GM21576 (cell line): ENCODE measurements around the gene ITGA1.
A peak's percentile ranks its signal among the peaks of the same experiment; 100 is the strongest.
"Not testable (repeated sequence)": the region's sequence is repeated elsewhere in the genome, so short reads cannot be mapped to it uniquely, and the experiment has no call there.

ENCODE experiments used
- ATAC-seq: cut with Tn5 transposase; IDR thresholded peaks from one replicate; pipeline ENCODE4 v1.9.1; 2021; ENCODE audit warnings: mild to moderate bottlenecking, moderate library complexity; ENCODE audit not compliant: unreplicated experiment

ITGA1 gene

GRCh38 chr5:52947208-52947607 is 159.5 kb downstream of the ITGA1 start:
- ATAC-seq = no peak

DNA sequence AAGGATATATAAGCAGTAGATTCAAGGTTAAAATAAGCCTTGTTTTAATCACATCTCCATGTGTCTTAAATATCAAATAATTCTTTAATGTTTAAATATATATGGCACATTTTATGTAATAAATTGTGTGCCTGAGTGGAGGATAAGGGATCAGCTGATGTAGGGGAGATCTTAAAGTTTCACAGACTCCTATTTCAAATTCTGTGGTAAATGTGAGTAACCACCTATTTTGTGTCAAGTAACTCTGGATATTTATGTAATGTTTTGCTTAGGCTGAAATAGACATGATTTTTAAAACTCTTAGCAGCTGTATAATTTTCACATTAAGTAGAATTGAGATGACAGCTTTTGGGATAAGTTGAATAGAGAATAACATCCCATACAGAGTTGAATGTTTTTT is 160.1 kb downstream of the ITGA1 start:
- no peak for ATAC-seq

GRCh38 chr5:52948418-52949076 is 160.8 kb downstream of the ITGA1 start:
- peak; percentile 100 for ATAC-seq

DNA sequence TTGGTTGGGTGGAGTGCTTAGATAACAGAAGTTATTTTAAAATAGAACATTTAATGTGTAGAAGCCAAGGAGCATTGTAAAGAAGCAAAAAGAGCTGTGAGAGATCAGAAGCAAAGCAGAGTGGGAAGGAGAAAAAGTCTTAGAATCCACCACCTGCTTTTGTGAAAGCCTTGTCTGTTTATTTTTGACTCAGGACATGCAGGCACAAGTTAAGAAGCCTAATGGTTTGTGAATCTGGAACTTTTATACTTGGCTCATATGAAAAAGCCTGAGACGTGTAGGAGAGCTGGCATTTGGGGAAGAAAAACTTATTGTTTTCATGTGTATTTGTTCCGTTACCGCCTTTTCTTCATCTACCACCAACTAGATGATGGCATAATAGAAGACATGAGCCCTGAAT is 163.0 kb downstream of the ITGA1 start:
- no peak for ATAC-seq

- ATAC-seq = no peak
These were observed 164.8 kb downstream of the ITGA1 start for GRCh38 chr5:52952483-52952882.

DNA sequence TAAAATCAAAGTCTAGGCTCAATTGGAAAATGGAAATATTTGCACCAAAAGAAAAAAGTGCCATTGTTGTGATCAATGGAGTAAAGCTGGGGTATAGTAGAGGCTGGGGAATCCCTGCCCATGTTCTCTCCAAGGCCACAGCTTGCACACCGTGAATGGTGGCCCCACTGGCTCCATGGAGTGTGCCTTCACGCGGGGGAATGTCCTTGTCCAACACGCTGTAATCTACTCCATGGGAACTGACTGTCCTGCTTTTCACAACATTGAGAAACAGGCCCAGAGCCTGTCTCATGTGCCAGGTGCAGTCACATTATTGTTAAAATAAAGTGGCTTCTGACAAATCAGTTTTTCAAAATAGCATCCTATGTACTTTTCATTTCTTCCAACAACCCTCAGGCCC is 168.3 kb downstream of the ITGA1 start:
- no peak for ATAC-seq

GRCh38 chr5:52956915-52957747 is 169.4 kb downstream of the ITGA1 start:
- ATAC-seq = no peak

- no peak for ATAC-seq
These were observed 173.6 kb downstream of the ITGA1 start for GRCh38 chr5:52961274-52961681.

DNA sequence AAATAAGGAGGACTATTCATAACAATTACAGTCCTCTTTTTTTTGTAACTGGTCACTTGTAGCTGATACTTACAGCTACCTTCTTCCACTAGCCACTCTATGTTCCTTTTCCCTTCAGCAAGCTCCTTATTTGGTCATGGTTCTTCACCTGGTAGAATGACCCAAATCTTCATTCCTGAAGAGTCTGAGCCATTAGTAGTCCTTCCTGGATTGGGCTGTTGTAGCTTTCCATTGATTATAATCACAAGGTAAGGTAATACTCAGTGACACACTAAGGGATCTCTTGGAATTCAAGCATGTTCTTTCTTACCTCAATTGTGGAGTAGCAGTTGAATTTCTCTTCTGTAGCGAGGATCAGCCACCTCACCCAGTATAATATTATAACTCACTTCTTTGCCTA is 175.9 kb downstream of the ITGA1 start:
- no peak for ATAC-seq

DNA sequence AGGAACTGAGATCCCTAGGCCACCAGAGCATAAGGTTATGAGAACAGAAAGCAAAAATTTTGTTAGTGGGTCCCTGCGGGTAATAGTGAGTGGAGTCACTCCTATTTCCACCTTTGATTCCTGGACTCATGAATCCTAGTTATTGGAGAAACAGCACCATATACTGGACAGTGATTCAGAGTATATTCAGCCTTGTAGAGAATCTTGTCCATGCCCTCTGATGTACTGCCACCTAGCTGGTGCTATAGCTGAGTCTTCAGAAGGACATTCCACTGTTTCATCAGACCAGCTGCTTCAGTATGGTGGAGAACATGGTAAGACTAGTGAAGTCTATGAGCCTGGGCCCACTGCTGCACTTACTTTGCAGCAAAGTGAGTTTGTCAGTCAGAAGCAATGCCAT is 176.4 kb downstream of the ITGA1 start:
- no peak for ATAC-seq

DNA sequence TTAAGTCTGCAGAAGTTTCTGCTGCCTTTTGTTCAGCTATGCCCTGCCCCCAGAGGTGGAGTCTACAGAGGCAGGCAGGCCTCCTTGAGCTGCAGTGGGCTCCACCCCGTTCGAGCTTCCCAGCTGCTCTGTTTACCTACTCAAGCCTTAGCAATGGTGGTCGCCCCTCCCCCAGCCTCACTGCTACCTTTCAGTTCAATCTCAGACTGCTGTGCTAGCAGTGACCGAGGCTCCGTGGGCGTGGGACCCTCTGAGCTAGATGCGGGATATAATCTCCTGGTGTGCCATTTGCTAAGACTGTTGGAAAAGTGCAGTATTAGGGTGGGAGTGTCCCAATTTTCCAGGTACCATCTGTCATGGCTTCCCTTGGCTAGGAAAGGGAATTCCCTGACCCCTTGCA is 188.4 kb downstream of the ITGA1 start:
- not testable (repeated sequence) for ATAC-seq

GRCh38 chr5:52977264-52977897 is 189.7 kb downstream of the ITGA1 start:
- ATAC-seq = no peak

GRCh38 chr5:52981507-52981906 is 193.8 kb downstream of the ITGA1 start:
- ATAC-seq = no peak

GRCh38 chr5:52983731-52984636 is 196.3 kb downstream of the ITGA1 start:
- no peak for ATAC-seq

DNA sequence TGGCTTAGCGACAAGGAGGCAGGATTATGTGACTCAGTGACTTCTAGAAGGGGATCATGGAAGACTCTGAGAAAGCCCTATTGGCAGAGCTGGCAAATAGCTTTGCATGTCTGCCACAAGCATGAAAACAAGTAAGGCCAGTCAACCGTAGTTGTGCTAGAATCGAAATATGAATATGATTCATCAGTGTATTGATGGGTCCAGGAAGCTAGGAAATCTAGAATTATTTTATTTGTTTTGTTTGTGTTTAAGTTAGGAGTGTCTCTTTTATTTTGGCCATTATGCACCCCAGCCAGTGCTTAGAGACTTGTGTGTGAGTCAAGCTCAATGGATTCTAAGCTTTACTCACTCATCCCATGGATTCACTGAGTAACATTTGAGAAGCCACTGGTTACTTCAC is 197.6 kb downstream of the ITGA1 start:
- ATAC-seq = no peak

DNA sequence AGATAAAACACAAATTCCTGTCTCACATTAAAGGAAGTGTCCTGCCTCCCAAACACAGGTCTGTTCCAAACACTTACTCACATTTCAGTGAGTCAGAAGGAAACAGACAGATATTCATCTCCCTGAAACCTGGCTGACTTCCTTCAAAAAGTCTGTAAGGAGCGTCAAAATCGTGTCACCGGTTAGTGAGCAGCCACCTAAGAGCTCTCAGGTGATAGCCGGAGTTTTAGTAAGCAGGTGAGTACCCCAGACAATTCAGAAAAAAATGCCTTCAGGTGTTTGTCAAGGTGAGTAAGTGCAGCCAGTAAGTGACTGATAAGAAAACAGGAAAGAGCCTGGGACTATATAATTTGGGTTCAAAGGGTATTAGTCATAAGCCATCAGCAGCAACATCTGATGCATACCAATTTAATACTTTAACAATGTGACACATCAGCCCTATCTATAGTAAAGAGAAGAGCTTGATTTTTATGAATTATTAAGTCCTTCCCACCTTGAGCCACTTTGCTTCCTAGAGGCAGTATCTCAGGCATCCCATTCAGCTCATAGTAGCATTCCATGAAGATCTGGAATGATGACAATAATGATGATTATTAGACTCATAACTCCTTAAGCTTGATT is 200.1 kb downstream of the ITGA1 start:
- no peak for ATAC-seq

GRCh38 chr5:52988335-52989024 is 200.8 kb downstream of the ITGA1 start:
- peak; percentile 6 for ATAC-seq

- peak; percentile 53 for ATAC-seq
These were observed 201.5 kb downstream of the ITGA1 start, which contains the start of gene ITGA2 for GRCh38 chr5:52989025-52989780. Gene ITGA2, plus strand, starts transcription at chr5:52989352. Its CDS starts 117 bp downstream, at chr5:52989469.
